Fibroblast of lung (primary cell): ENCODE results near the gene PRLR. TPM values are rescaled to one million over a fixed set of nuclear protein-coding genes. Genes with fewer than 3 reads are reported as not detected.

Source experiments
- DNase-seq, 2 donors: peaks; one replicate each; pipeline versions ENCODE4 v3.0.0 to v3.0.0-alpha.2; 2010; ENCODE audit warnings: low read depth in 2 of 2
- H2AFZ ChIP-seq: 2 replicates; pipeline ENCODE4 v1.5.1; 2012; ENCODE audit warnings: low read length, control low read depth, inconsistent platforms
- H3K27ac ChIP-seq: 2 replicates; pipeline ENCODE4 v1.5.1; 2011; ENCODE audit warnings: low read length, control low read depth; ENCODE audit not compliant: insufficient read depth
- H3K27me3 ChIP-seq: 2 replicates; pipeline ENCODE4 v1.5.1; 2011; ENCODE audit warnings: mild to moderate bottlenecking, low read length; ENCODE audit not compliant: control insufficient read depth, insufficient read depth
- H3K36me3 ChIP-seq: 2 replicates; pipeline ENCODE4 v1.5.1; 2011; ENCODE audit warnings: low read length; ENCODE audit not compliant: control insufficient read depth, insufficient read depth
- H3K4me1 ChIP-seq: 2 replicates; pipeline ENCODE4 v1.5.1; 2011; ENCODE audit warnings: low read length; ENCODE audit not compliant: control insufficient read depth, insufficient read depth; ENCODE audit errors: extremely low read depth
- H3K4me2 ChIP-seq: 2 replicates; pipeline ENCODE4 v1.5.1; 2011; ENCODE audit warnings: low read length, control low read depth; ENCODE audit not compliant: insufficient read depth; ENCODE audit errors: extremely low read depth
- H3K4me3 ChIP-seq, 4 experiments: fragments of 200-600 bp in 1 of 4; sonication (generic) in 1 of 4; replicated peaks in 1 of 4; 2 replicates each; pipeline ENCODE4 v1.5.1; 2011 to 2016; ENCODE audit warnings: low read length in 4 of 4, low read depth in 3 of 4, mild to moderate bottlenecking in 3 of 4, control low read depth in 2 of 4, inconsistent platforms in 1 of 4, mixed read lengths in 1 of 4; ENCODE audit not compliant: insufficient read depth in 1 of 4; ENCODE audit errors: control extremely low read depth in 1 of 4
- H3K79me2 ChIP-seq: 2 replicates; pipeline ENCODE4 v1.5.1; 2012; ENCODE audit warnings: mild to moderate bottlenecking, low read length, inconsistent platforms; ENCODE audit not compliant: control insufficient read depth, insufficient read depth
- H3K9ac ChIP-seq: 2 replicates; pipeline ENCODE4 v1.5.1; 2011; ENCODE audit warnings: mild to moderate bottlenecking, low read length, control low read depth; ENCODE audit not compliant: insufficient read depth
- H3K9me3 ChIP-seq: 2 replicates; pipeline ENCODE4 v1.5.1; 2012; ENCODE audit warnings: low read depth, low read length; ENCODE audit not compliant: control insufficient read depth, insufficient read depth
- H4K20me1 ChIP-seq: 2 replicates; pipeline ENCODE4 v1.5.1; 2011; ENCODE audit warnings: low read length; ENCODE audit not compliant: control insufficient read depth, insufficient read depth; ENCODE audit errors: extremely low read depth
- EZH2 ChIP-seq: IDR thresholded peaks from 2 replicates; pipeline ENCODE4 v1.5.1; 2012; ENCODE audit warnings: low read length, control low read depth, mild to moderate bottlenecking; ENCODE audit errors: missing control alignments
- polyA plus RNA-seq, 2 donors: library from polyadenylated mRNA; depleted of rRNA in 1 of 2; stranded (reverse) in 1 of 2; unstranded in 1 of 2; fragments of >200 nt; gene quantifications; 2 replicates each; pipeline ENCODE4 v1.2.1, GENCODE V29; 2011 to 2012; ENCODE audit warnings: missing spikeins in 1 of 2
- total RNA-seq: library from RNA; depleted of rRNA; stranded (reverse); fragments of >200 nt; gene quantifications from 2 replicates; pipeline ENCODE4 v1.2.1, GENCODE V29; 2014
- TF ChIP-seq, protein P1 (sequence below), 2 donors: IDR thresholded peaks in 1 of 2; conservative IDR thresholded peaks in 1 of 2; 1 replicate in 1 of 2; 2 replicates in 1 of 2; pipeline ENCODE4 v1.5.1; 2011 to 2012; ENCODE audit warnings: low read length in 2 of 2, control low read depth in 1 of 2, inconsistent platforms in 1 of 2, low read depth in 1 of 2, mild to moderate bottlenecking in 1 of 2

Gene PRLR
- total and polyA plus RNA-seq, 2 donors (not counting 1 experiment from before 2014, with no cell fraction given) = 0.33 to 0.41 TPM

DNA sequence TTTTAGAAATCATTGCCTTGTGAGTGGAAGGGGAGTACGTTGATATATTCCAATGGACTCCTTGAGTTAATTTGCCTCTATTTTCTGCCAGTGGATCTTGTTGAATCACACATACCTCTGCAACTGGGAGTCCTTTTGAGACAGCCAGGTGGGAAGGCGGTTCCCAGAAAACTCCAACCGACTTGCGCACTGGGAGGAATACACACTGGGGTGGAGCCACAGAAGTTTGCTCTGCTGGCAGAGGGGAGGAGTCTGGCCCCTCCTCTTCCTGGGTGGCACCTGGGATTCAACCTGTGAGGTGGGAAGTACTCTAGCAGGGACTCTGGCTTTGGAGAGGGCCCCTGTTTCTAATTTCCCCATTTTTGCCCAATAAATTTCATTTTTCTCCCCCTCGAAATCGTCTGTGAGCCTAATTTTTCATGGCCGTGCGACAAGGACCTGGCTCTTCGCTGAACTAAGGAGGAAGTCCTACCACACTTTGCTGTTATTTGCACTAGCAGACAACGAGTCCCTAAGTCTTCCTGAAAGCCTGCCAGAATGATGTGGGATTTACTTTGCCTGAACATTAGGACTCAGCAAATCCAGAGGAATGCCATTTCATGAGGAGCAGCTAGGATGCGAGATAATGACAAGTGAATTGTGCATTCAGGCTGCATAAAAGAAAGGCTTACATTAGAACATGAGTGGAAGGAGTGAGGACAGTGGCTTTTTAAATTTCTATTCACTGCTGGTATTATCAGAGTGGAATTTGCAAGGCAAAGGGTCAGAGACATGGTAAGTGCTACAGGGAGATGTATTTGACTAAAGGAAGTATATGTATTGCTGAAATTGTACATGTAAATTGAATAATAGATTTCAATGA is 67.2 kb downstream of the PRLR start:
- no peak overlapping the region for H3K9ac ChIP-seq
- no peak for DNase-seq
- TF ChIP-seq EZH2 = no peak
- TF ChIP-seq, protein P1, sequence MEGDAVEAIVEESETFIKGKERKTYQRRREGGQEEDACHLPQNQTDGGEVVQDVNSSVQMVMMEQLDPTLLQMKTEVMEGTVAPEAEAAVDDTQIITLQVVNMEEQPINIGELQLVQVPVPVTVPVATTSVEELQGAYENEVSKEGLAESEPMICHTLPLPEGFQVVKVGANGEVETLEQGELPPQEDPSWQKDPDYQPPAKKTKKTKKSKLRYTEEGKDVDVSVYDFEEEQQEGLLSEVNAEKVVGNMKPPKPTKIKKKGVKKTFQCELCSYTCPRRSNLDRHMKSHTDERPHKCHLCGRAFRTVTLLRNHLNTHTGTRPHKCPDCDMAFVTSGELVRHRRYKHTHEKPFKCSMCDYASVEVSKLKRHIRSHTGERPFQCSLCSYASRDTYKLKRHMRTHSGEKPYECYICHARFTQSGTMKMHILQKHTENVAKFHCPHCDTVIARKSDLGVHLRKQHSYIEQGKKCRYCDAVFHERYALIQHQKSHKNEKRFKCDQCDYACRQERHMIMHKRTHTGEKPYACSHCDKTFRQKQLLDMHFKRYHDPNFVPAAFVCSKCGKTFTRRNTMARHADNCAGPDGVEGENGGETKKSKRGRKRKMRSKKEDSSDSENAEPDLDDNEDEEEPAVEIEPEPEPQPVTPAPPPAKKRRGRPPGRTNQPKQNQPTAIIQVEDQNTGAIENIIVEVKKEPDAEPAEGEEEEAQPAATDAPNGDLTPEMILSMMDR (conservative IDR thresholded peaks at IDR 0.05 in 1 of 2, IDR thresholded peaks at IDR 0.05 in 1 of 2; ENCODE audit: low read depth in 1 of 2, low read length in 2 of 2) = no peak
- no peak overlapping the region for H3K27ac ChIP-seq
- no peaks in the 10 kb centered on the region for H3K79me2 ChIP-seq
- no peak overlapping the region for H3K4me2 ChIP-seq
- H3K4me1 ChIP-seq = no peaks in the 10 kb centered on the region
- no peaks in the 10 kb centered on the region for H4K20me1 ChIP-seq
- H3K36me3 ChIP-seq = no peaks in the 10 kb centered on the region
- no peak overlapping the region for H2AFZ ChIP-seq
- no peaks in the 10 kb centered on the region for H3K27me3 ChIP-seq
- H3K4me3 ChIP-seq = no peak overlapping the region
- no peaks in the 10 kb centered on the region for H3K9me3 ChIP-seq

DNA sequence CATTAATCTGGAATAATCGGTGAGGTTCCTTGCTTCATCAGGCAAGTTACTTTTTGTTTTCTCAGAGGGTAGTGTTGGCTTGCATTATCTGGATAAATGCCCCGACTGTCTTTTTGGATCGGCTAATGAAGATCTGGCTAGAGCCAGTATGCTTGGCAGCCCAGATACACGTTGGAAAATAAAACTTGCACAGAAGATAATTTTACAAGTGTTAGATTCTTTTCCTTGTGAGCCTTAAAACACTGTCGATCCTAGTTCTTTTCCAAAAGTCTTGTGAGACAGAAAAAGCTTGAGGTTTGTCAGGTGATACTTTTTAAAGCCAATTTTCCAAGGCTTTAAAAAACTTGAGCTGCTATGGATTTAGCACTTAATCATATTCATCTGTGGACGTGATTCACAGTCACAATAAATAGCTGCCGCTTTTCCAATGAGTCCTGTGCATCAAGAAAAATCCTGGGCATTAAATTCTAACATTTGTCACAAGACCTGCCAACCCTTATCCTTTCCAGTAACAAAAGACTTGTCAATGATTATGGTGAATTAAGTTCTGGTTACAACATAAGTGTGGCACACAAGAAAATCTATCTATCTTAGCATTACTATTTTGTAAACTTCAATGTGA is 68.5 kb downstream of the PRLR start:
- H3K79me2 ChIP-seq = no peaks in the 10 kb centered on the region
- no peak overlapping the region for H3K9ac ChIP-seq
- H3K4me2 ChIP-seq = no peak overlapping the region
- H3K36me3 ChIP-seq = no peaks in the 10 kb centered on the region
- no peak overlapping the region for H3K4me3 ChIP-seq
- H4K20me1 ChIP-seq = no peaks in the 10 kb centered on the region
- H3K27me3 ChIP-seq = no peaks in the 10 kb centered on the region
- H2AFZ ChIP-seq = no peak overlapping the region
- no peak overlapping the region for H3K27ac ChIP-seq
- no peaks in the 10 kb centered on the region for H3K9me3 ChIP-seq
- no peaks in the 10 kb centered on the region for H3K4me1 ChIP-seq
- no peak for DNase-seq
- TF ChIP-seq, protein P1 (conservative IDR thresholded peaks at IDR 0.05 in 1 of 2, IDR thresholded peaks at IDR 0.05 in 1 of 2; ENCODE audit: low read depth in 1 of 2, low read length in 2 of 2) = no peak
- TF ChIP-seq EZH2 = no peak

DNA sequence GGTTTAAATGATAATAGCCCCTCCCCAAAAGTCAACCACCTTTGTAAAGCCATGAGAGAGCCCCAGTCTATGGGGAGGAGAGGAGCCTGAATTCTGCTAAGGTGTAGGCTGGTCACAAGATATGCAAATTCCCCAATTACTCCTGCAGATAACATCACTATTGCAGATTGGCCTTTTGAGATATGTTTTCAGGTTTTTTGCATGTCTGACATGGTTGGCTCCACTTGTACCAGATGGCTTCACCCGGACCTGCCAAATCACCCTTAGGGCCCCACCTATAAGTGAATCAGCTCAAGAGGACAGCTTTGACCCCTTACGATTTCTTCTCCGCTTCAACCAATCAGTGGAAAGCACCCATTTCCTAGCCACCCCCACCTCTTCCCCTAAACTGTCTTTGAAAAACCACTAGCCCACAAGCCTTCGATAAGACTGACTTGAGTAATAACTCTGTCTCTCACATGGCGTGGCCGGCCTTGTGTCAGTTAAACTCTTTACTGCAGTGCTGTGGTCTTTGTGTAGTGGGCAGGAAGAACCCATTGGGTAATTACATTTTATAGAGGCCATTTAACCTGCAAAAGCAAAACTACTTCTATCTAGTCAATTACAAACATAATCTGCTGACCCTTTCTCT is 69.7 kb downstream of the PRLR start:
- DNase-seq = no peak
- no peaks in the 10 kb centered on the region for H3K9me3 ChIP-seq
- no peak overlapping the region for H3K4me2 ChIP-seq
- no peaks in the 10 kb centered on the region for H4K20me1 ChIP-seq
- H3K9ac ChIP-seq = no peak overlapping the region
- no peak for TF ChIP-seq EZH2
- TF ChIP-seq, protein P1 (conservative IDR thresholded peaks at IDR 0.05 in 1 of 2, IDR thresholded peaks at IDR 0.05 in 1 of 2; ENCODE audit: low read depth in 1 of 2, low read length in 2 of 2) = no peak
- no peak overlapping the region for H3K4me3 ChIP-seq
- H3K27me3 ChIP-seq = no peaks in the 10 kb centered on the region
- no peaks in the 10 kb centered on the region for H3K4me1 ChIP-seq
- no peak overlapping the region for H3K27ac ChIP-seq
- no peak overlapping the region for H2AFZ ChIP-seq
- H3K79me2 ChIP-seq = no peaks in the 10 kb centered on the region
- H3K36me3 ChIP-seq = no peaks in the 10 kb centered on the region
